CD4-positive, CD25-positive, alpha-beta regulatory T cell (primary cell): ENCODE data around the gene ZCCHC3. TPM values are rescaled to one million over a fixed set of nuclear protein-coding genes. Genes with fewer than 3 reads are reported as not detected.

ENCODE experiments used
- ATAC-seq, 2 donors: fragments of 150-1000 bp; cut with Tn5 transposase; one replicate each; pipeline ENCODE4 v1.10.0; 2021; ENCODE audit warnings: low read depth in 2 of 2, moderate number of reproducible peaks in 2 of 2, moderate library complexity in 1 of 2
- DNase-seq, 3 donors: peaks; one replicate each; pipeline versions ENCODE4 v3.0.0 to v3.0.0-alpha.2; 2012 to 2022; ENCODE audit warnings: mixed read lengths in 1 of 3
- H3K27ac ChIP-seq: one replicate; pipeline ENCODE4 v1.7.0; 2013; ENCODE audit warnings: mild to moderate bottlenecking, low read length; ENCODE audit not compliant: insufficient read depth, poor library complexity, severe bottlenecking
- H3K27me3 ChIP-seq: one replicate; pipeline ENCODE4 v1.7.0; 2013; ENCODE audit warnings: low read length; ENCODE audit not compliant: control insufficient read depth, insufficient read depth
- H3K36me3 ChIP-seq: one replicate; pipeline ENCODE4 v1.7.0; 2013; ENCODE audit warnings: mild to moderate bottlenecking, low read length, moderate library complexity; ENCODE audit not compliant: control insufficient read depth, insufficient read depth
- H3K4me1 ChIP-seq: 2 replicates; pipeline ENCODE4 v1.7.0; 2013; ENCODE audit warnings: mild to moderate bottlenecking, low read length; ENCODE audit not compliant: insufficient read depth, control insufficient read depth, poor library complexity, severe bottlenecking
- H3K4me3 ChIP-seq: one replicate; pipeline ENCODE4 v1.7.0; 2013; ENCODE audit warnings: low read depth, mild to moderate bottlenecking, low read length, moderate library complexity
- H3K9me3 ChIP-seq, 2 experiments: 1 replicate in 1 of 2; 2 replicates in 1 of 2; pipeline ENCODE4 v1.7.0; 2013; ENCODE audit warnings: low read length in 2 of 2, mild to moderate bottlenecking in 1 of 2, moderate library complexity in 1 of 2; ENCODE audit not compliant: control insufficient read depth in 2 of 2
- H3K27ac Mint-ChIP-seq, 3 donors: one replicate each; pipeline ENCODE4 v1.8.0; 2020 to 2022; ENCODE audit warnings: mild to moderate bottlenecking in 3 of 3, mixed read lengths in 3 of 3, moderate library complexity in 2 of 3
- H3K27me3 Mint-ChIP-seq: one replicate; pipeline ENCODE4 v1.8.0; 2022; ENCODE audit warnings: mild to moderate bottlenecking, mixed read lengths
- H3K36me3 Mint-ChIP-seq: one replicate; pipeline ENCODE4 v1.8.0; 2020; ENCODE audit warnings: mixed read lengths
- H3K4me1 Mint-ChIP-seq, 4 donors: one replicate each; pipeline ENCODE4 v1.8.0; 2020 to 2022; ENCODE audit warnings: mixed read lengths in 4 of 4, mild to moderate bottlenecking in 1 of 4
- H3K4me3 Mint-ChIP-seq, 4 donors: one replicate each; pipeline ENCODE4 v1.8.0; 2020 to 2022; ENCODE audit warnings: mild to moderate bottlenecking in 4 of 4, mixed read lengths in 4 of 4, moderate library complexity in 3 of 4
- H3K9me3 Mint-ChIP-seq, 7 donors: one replicate each; pipeline ENCODE4 v1.8.0; 2020 to 2022; ENCODE audit warnings: mixed read lengths in 7 of 7, mild to moderate bottlenecking in 3 of 7, moderate library complexity in 2 of 7
- polyA plus RNA-seq, 4 donors: library from polyadenylated mRNA; unstranded; fragments of 300-500 nt; fragmentation: Illumina TruSeq; gene quantifications; one replicate each; pipeline ENCODE4 v1.2.3, GENCODE V29; 2021
- total RNA-seq: library from RNA; stranded (reverse); gene quantifications from one replicate; pipeline ENCODE4 v1.2.3, GENCODE V29; 2022

Gene ZCCHC3
- total and polyA plus RNA-seq, 5 donors from 2014 or later: 5.9 to 19.7 (median 8.9) TPM

- DNase-seq: no peak
- H3K27me3 Mint-ChIP-seq: peaks cover 8% of the 10 kb centered on the region
- peaks cover 0 to 8% (median 5%) of the 10 kb centered on the region in 4 donors for H3K4me1 Mint-ChIP-seq
- H3K4me1 ChIP-seq: peaks cover 15% of the 10 kb centered on the region
- no peaks in the 10 kb centered on the region for H3K36me3 ChIP-seq
- no peak overlapping the region for H3K4me3 ChIP-seq
- no peak overlapping the region for H3K27ac ChIP-seq
- no peak overlapping the region for H3K27ac Mint-ChIP-seq
- H3K9me3 Mint-ChIP-seq: peaks cover 0 to 3% (median 0%) of the 10 kb centered on the region in 7 donors
- no peaks in the 10 kb centered on the region for H3K36me3 Mint-ChIP-seq
- ATAC-seq: no peak
- H3K4me3 Mint-ChIP-seq: peak overlapping the region in 1 of 4 donors; percentile 48
- H3K27me3 ChIP-seq: no peaks in the 10 kb centered on the region
- no peaks in the 10 kb centered on the region for H3K9me3 ChIP-seq
These were observed 45.7 kb downstream of the ZCCHC3 start for GRCh38 chr20:343107-343506.

GRCh38 chr20:346033-346639, 48.8 kb downstream of the ZCCHC3 start:
- H3K9me3 Mint-ChIP-seq: peaks cover 0 to 3% (median 0%) of the 10 kb centered on the region in 7 donors
- no peak overlapping the region for H3K27ac ChIP-seq
- ATAC-seq: no peak

GRCh38 chr20:346640-347316, 49.4 kb downstream of the ZCCHC3 start, which contains the start of gene NRSN2:
Gene NRSN2 (plus strand): TSS chr20:347111. CDS start chr20:349644, 2,533 bp downstream.
- H3K9me3 ChIP-seq: no peaks in the 10 kb centered on the region
- peak within 1 kb of the TSS; percentile 55 for H3K4me3 ChIP-seq
- no peaks in the 10 kb centered on the region for H3K27me3 ChIP-seq
- Mint-ChIP-seq H3K4me1 (peaks cover 0 to 16% (median 10%) of the 10 kb centered on the region in 4 donors), H3K27ac (peak within 1 kb of the TSS in 2 of 3 donors; percentile 56 to 80), H3K9me3 (peaks cover 0 to 3% (median 0%) of the 10 kb centered on the region in 7 donors), H3K36me3 (no peaks in the 10 kb centered on the region), H3K4me3 (peak within 1 kb of the TSS; percentile 92 to 99 (median 94)), H3K27me3 (peaks cover 6% of the 10 kb centered on the region)
- peak within 1 kb of the TSS; percentile 47 for H3K27ac ChIP-seq
- H3K36me3 ChIP-seq: no peaks in the 10 kb centered on the region
- ATAC-seq (peak; percentile 18 to 32), DNase-seq (no peak)
- peaks cover 17% of the 10 kb centered on the region for H3K4me1 ChIP-seq

More at GRCh38 chr20:346033-346639, 48.8 kb downstream of the ZCCHC3 start:
- Mint-ChIP-seq H3K27me3 (peaks cover 8% of the 10 kb centered on the region), H3K36me3 (no peaks in the 10 kb centered on the region), H3K4me1 (peaks cover 0 to 16% (median 10%) of the 10 kb centered on the region in 4 donors), H3K4me3 (peak overlapping the region; percentile 52 to 89 (median 84)), H3K27ac (peak overlapping the region in 2 of 3 donors; percentile 56 to 80)
- no peaks in the 10 kb centered on the region for H3K36me3 ChIP-seq
- H3K4me3 ChIP-seq: no peak overlapping the region
- H3K4me1 ChIP-seq: peaks cover 17% of the 10 kb centered on the region
- H3K9me3 ChIP-seq: no peaks in the 10 kb centered on the region
- DNase-seq: no peak
- H3K27me3 ChIP-seq: no peaks in the 10 kb centered on the region

GRCh38 chr20:347317-347639, 49.9 kb downstream of the ZCCHC3 start:
- H3K36me3 ChIP-seq: no peaks in the 10 kb centered on the region
- H3K27ac ChIP-seq: no peak overlapping the region
- H3K4me1 ChIP-seq: peaks cover 17% of the 10 kb centered on the region
- Mint-ChIP-seq H3K27me3 (peaks cover 6% of the 10 kb centered on the region), H3K4me3 (peak overlapping the region; percentile 92 to 99 (median 94)), H3K36me3 (no peaks in the 10 kb centered on the region), H3K27ac (no peak overlapping the region), H3K4me1 (peaks cover 0 to 19% (median 11%) of the 10 kb centered on the region in 4 donors), H3K9me3 (peaks cover 0 to 3% (median 0%) of the 10 kb centered on the region in 7 donors)
- no peaks in the 10 kb centered on the region for H3K27me3 ChIP-seq
- H3K9me3 ChIP-seq: no peaks in the 10 kb centered on the region
- H3K4me3 ChIP-seq: no peak overlapping the region
- no peak for DNase-seq
- ATAC-seq: no peak

- Mint-ChIP-seq H3K27ac (peak overlapping the region; percentile 41 to 92 (median 72)), H3K27me3 (peaks cover 6% of the 10 kb centered on the region), H3K4me1 (peaks cover 0 to 23% (median 11%) of the 10 kb centered on the region in 4 donors), H3K4me3 (peak overlapping the region; percentile 92 to 99 (median 94)), H3K36me3 (no peaks in the 10 kb centered on the region), H3K9me3 (peaks cover 0 to 3% (median 0%) of the 10 kb centered on the region in 7 donors)
- Histone ChIP-seq H3K27me3 (no peaks in the 10 kb centered on the region), H3K36me3 (no peaks in the 10 kb centered on the region), H3K9me3 (no peaks in the 10 kb centered on the region), H3K27ac (peak overlapping the region; percentile 47), H3K4me3 (peak overlapping the region; percentile 64), H3K4me1 (peaks cover 17% of the 10 kb centered on the region)
- ATAC-seq (peak; percentile 70), DNase-seq (peak; percentile 31 to 70 (median 64))
These were observed 50.5 kb downstream of the ZCCHC3 start for GRCh38 chr20:347640-348484.

GRCh38 chr20:348972-349841, 51.8 kb downstream of the ZCCHC3 start:
- H3K4me1 Mint-ChIP-seq: peaks cover 0 to 23% (median 11%) of the 10 kb centered on the region in 4 donors
- peaks cover 6% of the 10 kb centered on the region for H3K27me3 Mint-ChIP-seq
- no peak for DNase-seq
- H3K27ac Mint-ChIP-seq: no peak overlapping the region
- Histone ChIP-seq H3K9me3 (no peaks in the 10 kb centered on the region), H3K27me3 (no peaks in the 10 kb centered on the region), H3K4me1 (peaks cover 17% of the 10 kb centered on the region), H3K36me3 (no peaks in the 10 kb centered on the region), H3K4me3 (no peak overlapping the region), H3K27ac (no peak overlapping the region)
- H3K9me3 Mint-ChIP-seq: peaks cover 0 to 3% (median 0%) of the 10 kb centered on the region in 7 donors
- no peaks in the 10 kb centered on the region for H3K36me3 Mint-ChIP-seq
- peak overlapping the region; percentile 3 to 96 (median 51) for H3K4me3 Mint-ChIP-seq
- no peak for ATAC-seq
